Natural killer cell treated with Interleukin-12 subunit alpha and Interleukin-12 subunit beta and Interleukin-15 and Interleukin-18, amount 100 ng/mL, for 72 hours (primary cell): ENCODE measurements around the gene PIK3AP1. TPM values are rescaled to one million over a fixed set of nuclear protein-coding genes. Genes with fewer than 3 reads are reported as not detected.
"Not testable (repeated sequence)": the region's sequence is repeated elsewhere in the genome, so short reads cannot be mapped to it uniquely, and the experiment has no call there.

ENCODE experiments used
- ATAC-seq, 2 donors: fragments of 150-1000 bp; cut with Tn5 transposase in 1 of 2; sonication (Bioruptor Pico), chemical (Tn5 transposase) in 1 of 2; 2 replicates each; pipeline ENCODE4 v1.10.0; 2021
- DNase-seq: peaks from one replicate; pipeline ENCODE4 v3.0.0; 2022; ENCODE audit warnings: low spot score
- H3K27ac Mint-ChIP-seq, 2 donors: 1 replicate in 1 of 2; 2 replicates in 1 of 2; pipeline ENCODE4 v1.8.0; 2022; ENCODE audit warnings: mixed read lengths in 2 of 2, mild to moderate bottlenecking in 1 of 2, moderate library complexity in 1 of 2
- H3K27me3 Mint-ChIP-seq, 2 donors: 1 replicate in 1 of 2; 2 replicates in 1 of 2; pipeline ENCODE4 v1.8.0; 2022; ENCODE audit warnings: mixed read lengths in 2 of 2
- H3K36me3 Mint-ChIP-seq: one replicate; pipeline ENCODE4 v1.8.0; 2022; ENCODE audit warnings: mixed read lengths
- H3K4me1 Mint-ChIP-seq, 2 donors: 1 replicate in 1 of 2; 2 replicates in 1 of 2; pipeline ENCODE4 v1.8.0; 2022; ENCODE audit warnings: low read depth in 2 of 2, mixed read lengths in 2 of 2, mild to moderate bottlenecking in 1 of 2
- H3K4me3 Mint-ChIP-seq: one replicate; pipeline ENCODE4 v1.8.0; 2022; ENCODE audit warnings: mixed read lengths
- H3K9me3 Mint-ChIP-seq: 2 replicates; pipeline ENCODE4 v1.8.0; 2022; ENCODE audit warnings: mixed read lengths
- total RNA-seq, 2 donors: library from RNA; stranded (reverse); gene quantifications; one replicate each; pipeline ENCODE4 v1.2.3, GENCODE V29; 2022

PIK3AP1 gene
- total RNA-seq, 2 donors from 2014 or later, result 147 to 383 TPM

DNA sequence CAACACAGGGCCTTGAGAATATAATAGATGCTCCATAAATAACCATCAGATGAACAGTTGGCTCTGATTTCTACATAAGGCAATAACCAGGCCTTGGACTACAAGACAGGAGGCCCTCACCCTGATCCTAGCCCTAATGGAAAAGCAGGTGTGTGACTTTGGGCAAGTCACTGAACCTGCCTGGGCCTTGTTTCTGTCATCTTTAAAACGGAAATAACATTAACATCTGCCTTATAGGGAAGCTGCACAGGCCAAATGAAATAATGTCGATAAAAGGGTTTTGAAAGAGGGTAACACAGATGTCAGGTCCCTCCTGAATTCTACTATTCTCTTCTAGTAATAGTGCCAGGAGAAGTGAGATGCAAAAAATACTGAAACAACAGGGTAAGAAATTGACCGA, 20.7 kb downstream of the PIK3AP1 start:
- ATAC-seq, result no peak
- Mint-ChIP-seq H3K4me3 (peak overlapping the region; percentile 74), H3K27ac (peak overlapping the region; percentile 52 to 95), H3K36me3 (peaks cover 14% of the 10 kb centered on the region), H3K9me3 (no peaks in the 10 kb centered on the region), H3K27me3 (no peaks in the 10 kb centered on the region), H3K4me1 (peaks cover 78 to 80% of the 10 kb centered on the region in 2 donors)
- DNase-seq, result no peak

DNA sequence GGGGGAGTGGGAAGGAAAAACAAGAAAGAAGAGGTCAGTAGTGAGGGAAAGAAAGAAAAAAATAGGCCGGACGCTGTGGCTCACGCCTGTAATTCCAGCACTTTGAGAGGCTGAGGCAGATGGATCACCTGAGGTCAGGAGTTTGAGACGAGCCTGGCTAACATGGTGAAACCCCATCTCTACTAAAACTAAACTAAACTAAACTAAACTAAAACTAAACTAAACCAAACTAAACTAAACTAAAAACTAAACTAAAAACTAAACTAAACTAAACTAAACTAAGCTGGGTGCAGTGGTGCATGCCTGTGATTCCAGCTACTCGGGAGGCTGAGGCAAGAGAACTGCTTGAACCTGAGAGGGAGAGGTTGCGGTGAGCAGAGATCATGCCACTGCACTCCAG, 22.0 kb downstream of the PIK3AP1 start:
- peak overlapping the region; percentile 88 to 90 for H3K27ac Mint-ChIP-seq
- H3K9me3 Mint-ChIP-seq, ATAC-seq, DNase-seq, H3K27me3 Mint-ChIP-seq: not testable (repeated sequence)
- peaks cover 14% of the 10 kb centered on the region for H3K36me3 Mint-ChIP-seq
- peaks cover 71 to 78% of the 10 kb centered on the region in 2 donors for H3K4me1 Mint-ChIP-seq
- peak overlapping the region; percentile 7 for H3K4me3 Mint-ChIP-seq

GRCh38 chr10:96697438-96697837, 22.9 kb downstream of the PIK3AP1 start:
- ATAC-seq (no peak), DNase-seq (no peak)
- Mint-ChIP-seq H3K27me3 (no peaks in the 10 kb centered on the region), H3K4me3 (peak overlapping the region; percentile 83), H3K27ac (peak overlapping the region; percentile 88 to 90), H3K4me1 (peaks cover 72 to 79% of the 10 kb centered on the region in 2 donors), H3K36me3 (peaks cover 14% of the 10 kb centered on the region), H3K9me3 (no peaks in the 10 kb centered on the region)

GRCh38 chr10:96696845-96697425, 23.4 kb downstream of the PIK3AP1 start:
- H3K9me3 Mint-ChIP-seq, result no peaks in the 10 kb centered on the region
- peak overlapping the region; percentile 88 to 90 for H3K27ac Mint-ChIP-seq
- H3K4me1 Mint-ChIP-seq, result peaks cover 71 to 79% of the 10 kb centered on the region in 2 donors
- peak overlapping the region; percentile 83 for H3K4me3 Mint-ChIP-seq
- DNase-seq, result no peak
- H3K27me3 Mint-ChIP-seq, result no peaks in the 10 kb centered on the region
- peaks cover 14% of the 10 kb centered on the region for H3K36me3 Mint-ChIP-seq
- ATAC-seq, result peak in 1 of 2 donors; percentile 70

DNA sequence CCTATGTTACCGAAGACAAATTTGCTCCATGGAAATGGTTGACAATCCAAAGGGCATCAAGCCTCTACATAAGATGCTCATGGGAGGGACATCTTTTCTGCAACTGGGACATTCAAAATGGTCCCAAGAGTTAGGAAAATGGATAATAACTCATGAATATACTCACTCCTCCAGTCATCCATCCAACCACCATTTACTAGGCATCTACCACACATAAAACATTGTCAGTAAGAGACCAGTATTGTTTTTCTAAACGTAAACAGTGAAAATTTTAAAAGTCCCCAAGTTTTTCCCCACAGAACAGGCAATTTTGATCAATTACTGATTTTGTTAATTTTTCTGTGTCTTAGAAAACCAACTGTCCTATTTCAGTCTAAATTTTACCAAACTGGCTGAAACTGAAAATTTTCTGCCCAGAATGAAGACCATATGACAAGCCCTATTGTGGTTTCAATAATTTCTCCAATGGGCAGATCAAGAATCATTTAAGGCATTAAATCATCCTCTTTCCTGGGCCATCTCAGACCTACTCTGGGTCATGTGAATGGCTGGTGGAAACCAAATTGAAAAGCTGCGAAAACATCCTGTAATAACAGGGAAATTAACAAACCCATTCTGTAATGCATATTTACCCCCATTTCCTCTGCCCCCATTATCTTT, 24.2 kb downstream of the PIK3AP1 start:
- Mint-ChIP-seq H3K4me3 (peak overlapping the region; percentile 83), H3K4me1 (peaks cover 69 to 78% of the 10 kb centered on the region in 2 donors), H3K36me3 (peaks cover 12% of the 10 kb centered on the region), H3K27ac (peak overlapping the region; percentile 88 to 90), H3K9me3 (no peaks in the 10 kb centered on the region), H3K27me3 (no peaks in the 10 kb centered on the region)
- ATAC-seq (no peak), DNase-seq (no peak)

- DNase-seq (no peak), ATAC-seq (peak; percentile 70 to 80)
- H3K27me3 Mint-ChIP-seq, result no peaks in the 10 kb centered on the region
- H3K36me3 Mint-ChIP-seq, result peaks cover 15% of the 10 kb centered on the region
- peak overlapping the region; percentile 88 to 90 for H3K27ac Mint-ChIP-seq
- peaks cover 69 to 78% of the 10 kb centered on the region in 2 donors for H3K4me1 Mint-ChIP-seq
- H3K4me3 Mint-ChIP-seq, result peak overlapping the region; percentile 83
- H3K9me3 Mint-ChIP-seq, result peaks cover 4% of the 10 kb centered on the region
Measured at GRCh38 chr10:96695366-96695765, 24.9 kb downstream of the PIK3AP1 start.

GRCh38 chr10:96693431-96693830, 26.9 kb downstream of the PIK3AP1 start:
- Mint-ChIP-seq H3K27ac (peak overlapping the region; percentile 88 to 90), H3K36me3 (peaks cover 21% of the 10 kb centered on the region), H3K27me3 (no peaks in the 10 kb centered on the region), H3K4me1 (peaks cover 75 to 88% of the 10 kb centered on the region in 2 donors), H3K4me3 (peak overlapping the region; percentile 71), H3K9me3 (peaks cover 10% of the 10 kb centered on the region)
- DNase-seq, result no peak
- ATAC-seq, result peak; percentile 61 to 63

DNA sequence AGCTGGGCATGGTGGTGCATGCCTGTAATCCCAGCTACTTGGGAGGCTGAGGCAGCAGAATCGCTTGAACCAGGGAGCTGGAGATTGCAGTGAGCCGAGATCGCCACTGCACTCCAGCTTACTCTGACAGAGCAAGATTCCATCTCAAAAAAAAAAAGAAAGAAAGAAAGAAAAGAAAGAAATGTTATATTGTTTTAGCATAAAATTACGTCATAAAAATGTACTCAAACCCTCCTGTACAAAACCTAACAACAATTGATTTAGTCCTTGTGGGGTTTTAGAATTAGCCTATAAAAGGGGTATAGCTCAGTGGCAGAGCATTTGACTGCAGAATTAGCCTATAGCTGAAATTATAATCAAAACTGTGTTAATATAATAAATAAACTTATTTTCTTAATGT, 27.9 kb downstream of the PIK3AP1 start:
- H3K36me3 Mint-ChIP-seq, result peaks cover 21% of the 10 kb centered on the region
- ATAC-seq, result no peak

DNA sequence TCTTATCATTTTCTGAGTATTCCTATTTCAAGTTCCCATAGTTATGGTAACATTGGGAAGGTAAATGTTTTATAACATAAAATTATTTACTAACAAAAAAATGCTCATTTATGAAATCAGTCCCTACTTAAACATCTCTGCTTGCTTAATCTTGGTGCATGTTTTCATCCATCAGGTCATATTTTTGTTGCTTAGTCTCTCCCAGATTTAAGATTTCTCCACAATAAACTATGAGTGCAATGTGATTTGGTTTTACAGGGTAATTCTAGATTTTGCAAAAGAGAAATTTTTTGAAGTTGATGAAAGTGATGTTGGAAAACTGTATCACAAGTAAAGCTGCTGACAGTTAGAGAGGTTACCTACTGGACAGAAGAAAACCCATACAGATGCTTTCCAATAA, 28.6 kb downstream of the PIK3AP1 start:
- Mint-ChIP-seq H3K36me3 (peaks cover 21% of the 10 kb centered on the region), H3K27me3 (no peaks in the 10 kb centered on the region), H3K9me3 (peaks cover 10% of the 10 kb centered on the region), H3K4me1 (peaks cover 75 to 88% of the 10 kb centered on the region in 2 donors), H3K27ac (peak overlapping the region; percentile 88 to 90), H3K4me3 (peak overlapping the region; percentile 36)
- ATAC-seq (no peak), DNase-seq (no peak)

More for the DNA sequence above, 27.9 kb downstream of the PIK3AP1 start:
- no peak overlapping the region for H3K4me3 Mint-ChIP-seq
- H3K27me3 Mint-ChIP-seq, result no peaks in the 10 kb centered on the region
- H3K27ac Mint-ChIP-seq, result peak overlapping the region; percentile 88 to 90
- H3K9me3 Mint-ChIP-seq, result peaks cover 10% of the 10 kb centered on the region
- DNase-seq, result no peak
- peaks cover 75 to 90% of the 10 kb centered on the region in 2 donors for H3K4me1 Mint-ChIP-seq

GRCh38 chr10:96690755-96691730, 29.3 kb downstream of the PIK3AP1 start:
- H3K4me1 Mint-ChIP-seq, result peaks cover 76 to 88% of the 10 kb centered on the region in 2 donors
- H3K4me3 Mint-ChIP-seq, result peak overlapping the region; percentile 77
- peak in 1 of 2 donors; percentile 82 for ATAC-seq
- peaks cover 21% of the 10 kb centered on the region for H3K36me3 Mint-ChIP-seq
- no peak for DNase-seq
- H3K9me3 Mint-ChIP-seq, result peaks cover 10% of the 10 kb centered on the region
- H3K27ac Mint-ChIP-seq, result peak overlapping the region; percentile 88 to 90
- H3K27me3 Mint-ChIP-seq, result no peaks in the 10 kb centered on the region

- Mint-ChIP-seq H3K27me3 (no peaks in the 10 kb centered on the region), H3K27ac (peak overlapping the region; percentile 88 to 90), H3K9me3 (peaks cover 10% of the 10 kb centered on the region), H3K36me3 (peaks cover 21% of the 10 kb centered on the region), H3K4me1 (peaks cover 82 to 91% of the 10 kb centered on the region in 2 donors), H3K4me3 (peak overlapping the region; percentile 51)
- no peak for DNase-seq
- ATAC-seq, result no peak
Measured at GRCh38 chr10:96688789-96689188, 31.5 kb downstream of the PIK3AP1 start.

- peak overlapping the region; percentile 28 for H3K4me3 Mint-ChIP-seq
- DNase-seq (no peak), ATAC-seq (no peak)
- peaks cover 10% of the 10 kb centered on the region for H3K9me3 Mint-ChIP-seq
- H3K27ac Mint-ChIP-seq, result peak overlapping the region; percentile 62 to 65
- peaks cover 85 to 92% of the 10 kb centered on the region in 2 donors for H3K4me1 Mint-ChIP-seq
- H3K27me3 Mint-ChIP-seq, result no peaks in the 10 kb centered on the region
- peaks cover 21% of the 10 kb centered on the region for H3K36me3 Mint-ChIP-seq
Measured at GRCh38 chr10:96687317-96688012, 32.8 kb downstream of the PIK3AP1 start.

GRCh38 chr10:96686514-96686913, 33.8 kb downstream of the PIK3AP1 start:
- Mint-ChIP-seq H3K27ac (peak overlapping the region; percentile 65 to 86), H3K9me3 (peaks cover 10% of the 10 kb centered on the region), H3K27me3 (no peaks in the 10 kb centered on the region), H3K4me1 (peaks cover 88 to 91% of the 10 kb centered on the region in 2 donors), H3K36me3 (peaks cover 21% of the 10 kb centered on the region), H3K4me3 (no peak overlapping the region)
- ATAC-seq, result no peak
- no peak for DNase-seq
